ENCODE measurements around the gene TMEM86B.

GRCh38 chr19:55248166-55248675 is 19.7 kb upstream of the TMEM86B start:
- TF ChIP-seq CTCF (conservative IDR thresholded peaks at IDR 0.05; ENCODE audit: low read depth in 2 of 2) = no peak
- TF ChIP-seq EZH2 (IDR thresholded peaks at IDR 0.05; ENCODE audit: low read depth, unreplicated experiment) = no peak
- TF ChIP-seq, protein P1, sequence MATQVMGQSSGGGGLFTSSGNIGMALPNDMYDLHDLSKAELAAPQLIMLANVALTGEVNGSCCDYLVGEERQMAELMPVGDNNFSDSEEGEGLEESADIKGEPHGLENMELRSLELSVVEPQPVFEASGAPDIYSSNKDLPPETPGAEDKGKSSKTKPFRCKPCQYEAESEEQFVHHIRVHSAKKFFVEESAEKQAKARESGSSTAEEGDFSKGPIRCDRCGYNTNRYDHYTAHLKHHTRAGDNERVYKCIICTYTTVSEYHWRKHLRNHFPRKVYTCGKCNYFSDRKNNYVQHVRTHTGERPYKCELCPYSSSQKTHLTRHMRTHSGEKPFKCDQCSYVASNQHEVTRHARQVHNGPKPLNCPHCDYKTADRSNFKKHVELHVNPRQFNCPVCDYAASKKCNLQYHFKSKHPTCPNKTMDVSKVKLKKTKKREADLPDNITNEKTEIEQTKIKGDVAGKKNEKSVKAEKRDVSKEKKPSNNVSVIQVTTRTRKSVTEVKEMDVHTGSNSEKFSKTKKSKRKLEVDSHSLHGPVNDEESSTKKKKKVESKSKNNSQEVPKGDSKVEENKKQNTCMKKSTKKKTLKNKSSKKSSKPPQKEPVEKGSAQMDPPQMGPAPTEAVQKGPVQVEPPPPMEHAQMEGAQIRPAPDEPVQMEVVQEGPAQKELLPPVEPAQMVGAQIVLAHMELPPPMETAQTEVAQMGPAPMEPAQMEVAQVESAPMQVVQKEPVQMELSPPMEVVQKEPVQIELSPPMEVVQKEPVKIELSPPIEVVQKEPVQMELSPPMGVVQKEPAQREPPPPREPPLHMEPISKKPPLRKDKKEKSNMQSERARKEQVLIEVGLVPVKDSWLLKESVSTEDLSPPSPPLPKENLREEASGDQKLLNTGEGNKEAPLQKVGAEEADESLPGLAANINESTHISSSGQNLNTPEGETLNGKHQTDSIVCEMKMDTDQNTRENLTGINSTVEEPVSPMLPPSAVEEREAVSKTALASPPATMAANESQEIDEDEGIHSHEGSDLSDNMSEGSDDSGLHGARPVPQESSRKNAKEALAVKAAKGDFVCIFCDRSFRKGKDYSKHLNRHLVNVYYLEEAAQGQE (IDR thresholded peaks at IDR 0.05; ENCODE audit: unreplicated experiment) = no peak
- no peak for TF ChIP-seq POLR2AphosphoS5 (IDR thresholded peaks at IDR 0.05; ENCODE audit: low read depth)
- no peak for TF ChIP-seq ZNF331 (CRISPR knock-in tag; IDR thresholded peaks at IDR 0.05; ENCODE audit: low read depth)
- TF ChIP-seq, protein P2, sequence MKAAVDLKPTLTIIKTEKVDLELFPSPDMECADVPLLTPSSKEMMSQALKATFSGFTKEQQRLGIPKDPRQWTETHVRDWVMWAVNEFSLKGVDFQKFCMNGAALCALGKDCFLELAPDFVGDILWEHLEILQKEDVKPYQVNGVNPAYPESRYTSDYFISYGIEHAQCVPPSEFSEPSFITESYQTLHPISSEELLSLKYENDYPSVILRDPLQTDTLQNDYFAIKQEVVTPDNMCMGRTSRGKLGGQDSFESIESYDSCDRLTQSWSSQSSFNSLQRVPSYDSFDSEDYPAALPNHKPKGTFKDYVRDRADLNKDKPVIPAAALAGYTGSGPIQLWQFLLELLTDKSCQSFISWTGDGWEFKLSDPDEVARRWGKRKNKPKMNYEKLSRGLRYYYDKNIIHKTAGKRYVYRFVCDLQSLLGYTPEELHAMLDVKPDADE (IDR thresholded peaks at IDR 0.05) = no peak
- no peak for TF ChIP-seq EZH2phosphoT487 (IDR thresholded peaks at IDR 0.05; ENCODE audit: unreplicated experiment)
- TF ChIP-seq CREB1 (CRISPR knock-in tag; IDR thresholded peaks at IDR 0.05; ENCODE audit: low read depth) = no peak

Data from GM23338 (cell line).